G401 (cell line): ENCODE data around the gene TMEM135. TPM values are rescaled to one million over a fixed set of nuclear protein-coding genes. Genes with fewer than 3 reads are reported as not detected.
"Not testable (repeated sequence)": the region's sequence is repeated elsewhere in the genome, so short reads cannot be mapped to it uniquely, and the experiment has no call there.

Experiments used
- DNase-seq: peaks from one replicate; pipeline ENCODE4 v3.0.0-alpha.2; 2015; ENCODE audit warnings: low spot score
- in situ Hi-C: cut with HindIII; loops from 2 replicates; pipeline ENCODE4 v1.10.0; 2016; ENCODE audit warnings: low sequenced_read_pairs, mixed read lengths
- total RNA-seq: library from RNA; depleted of rRNA; stranded (reverse); fragments of >200 nt; shearing (Covaris generic); gene quantifications from 2 replicates; pipeline ENCODE4 v1.2.3, GENCODE V29; 2014

TMEM135 gene
- total RNA-seq, 1 experiment from 2014 or later = 83.3 TPM

DNA sequence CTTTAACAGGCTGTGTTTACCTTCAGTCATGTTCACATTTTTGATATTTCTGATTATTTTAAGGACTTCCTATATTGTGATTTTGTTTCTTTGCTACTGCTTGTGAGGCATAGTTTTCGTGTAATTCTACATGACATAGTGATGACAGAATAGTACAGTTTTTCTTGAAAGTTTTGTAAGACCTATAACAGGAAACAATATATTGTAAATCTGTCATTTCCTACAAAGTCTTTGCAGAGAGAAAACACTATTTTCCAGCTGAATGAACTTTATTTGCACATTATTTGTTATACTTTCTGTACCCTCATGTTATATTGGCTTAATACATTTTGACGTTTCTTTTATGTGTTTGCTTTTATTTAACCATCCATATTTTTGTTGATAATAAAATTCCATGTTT lies 191.1 kb downstream of the TMEM135 start:
- no peak for DNase-seq
- in situ Hi-C loops = no loop called here

DNA sequence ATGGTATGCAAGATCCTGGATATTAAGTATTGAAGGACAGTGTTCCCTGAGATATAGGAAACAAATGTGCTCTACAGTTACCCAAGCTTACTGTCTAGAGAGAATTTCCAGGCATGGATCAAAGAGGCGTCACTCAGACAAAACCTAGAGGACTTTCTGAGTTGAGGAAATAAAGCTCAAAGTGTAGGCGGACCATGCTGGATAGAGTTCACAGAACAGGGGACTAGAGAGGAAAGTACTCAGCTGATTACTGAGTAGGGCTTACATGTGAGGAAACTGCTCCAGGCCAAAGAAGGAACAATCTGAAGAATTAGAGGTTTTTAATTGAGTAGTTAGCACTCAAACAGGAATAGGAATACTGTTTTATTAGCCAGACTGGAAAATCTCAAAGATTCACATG lies 193.3 kb downstream of the TMEM135 start:
- in situ Hi-C loops = no loop called here
- DNase-seq = no peak

- in situ Hi-C loops = no loop called here
- DNase-seq = no peak
These were observed 194.6 kb downstream of the TMEM135 start for GRCh38 chr11:87232320-87232719.

DNA sequence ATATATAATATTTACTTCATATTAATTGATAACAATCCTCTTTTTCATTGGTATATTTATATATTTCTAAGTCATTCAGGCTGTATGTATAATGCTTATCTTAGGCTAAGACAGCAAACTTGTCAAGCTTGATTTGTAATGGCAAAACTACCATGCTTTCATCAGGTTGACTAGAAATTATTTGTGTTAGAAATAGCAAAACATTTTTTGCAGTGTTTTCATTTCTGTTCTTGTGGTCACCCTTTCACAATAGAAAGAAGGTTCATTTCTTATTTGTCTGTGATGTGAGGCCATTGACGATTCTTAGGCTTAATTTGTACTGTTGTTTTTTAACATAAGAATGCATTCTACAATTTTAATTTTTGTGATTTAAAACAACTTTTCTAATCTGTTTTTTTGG lies 197.6 kb downstream of the TMEM135 start:
- in situ Hi-C loops = no loop called here
- DNase-seq = no peak

- DNase-seq = no peak
- in situ Hi-C loops = no loop called here
These were observed 198.6 kb downstream of the TMEM135 start for GRCh38 chr11:87236368-87236767.

GRCh38 chr11:87239001-87239400 lies 201.3 kb downstream of the TMEM135 start:
- in situ Hi-C loops = no loop called here
- DNase-seq = no peak

- in situ Hi-C loops = no loop called here
- DNase-seq = no peak
These were observed 201.8 kb downstream of the TMEM135 start for GRCh38 chr11:87239531-87239930.

GRCh38 chr11:87251560-87251959 lies 213.8 kb downstream of the TMEM135 start:
- in situ Hi-C loops = no loop called here

DNA sequence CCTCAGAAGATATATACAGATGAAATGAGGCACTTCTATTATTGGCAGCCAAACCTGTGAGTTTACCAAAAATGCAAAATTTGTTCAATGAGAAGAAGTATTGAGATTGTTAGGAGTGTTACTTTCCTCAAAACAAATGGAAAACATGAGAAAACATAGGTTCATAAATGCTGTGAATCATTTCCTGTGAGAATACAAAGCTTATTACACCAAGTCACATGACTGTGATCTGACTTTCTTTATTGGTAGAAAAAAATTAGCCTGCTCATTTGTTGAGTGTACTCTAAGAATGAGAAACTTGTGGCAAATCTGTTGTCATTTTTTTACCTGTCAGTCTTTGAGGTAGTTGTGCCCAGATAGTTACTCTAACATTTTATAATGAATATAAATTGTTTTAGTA lies 215.1 kb downstream of the TMEM135 start:
- DNase-seq = no peak

More at GRCh38 chr11:87251560-87251959, 213.8 kb downstream of the TMEM135 start:
- DNase-seq = no peak

GRCh38 chr11:87254562-87254961 lies 216.8 kb downstream of the TMEM135 start:
- in situ Hi-C loops = no loop called here

More for the DNA sequence above, 215.1 kb downstream of the TMEM135 start:
- in situ Hi-C loops = no loop called here

GRCh38 chr11:87255589-87255988 lies 217.9 kb downstream of the TMEM135 start:
- in situ Hi-C loops = no loop called here
- no peak for DNase-seq

More at GRCh38 chr11:87254562-87254961, 216.8 kb downstream of the TMEM135 start:
- no peak for DNase-seq

DNA sequence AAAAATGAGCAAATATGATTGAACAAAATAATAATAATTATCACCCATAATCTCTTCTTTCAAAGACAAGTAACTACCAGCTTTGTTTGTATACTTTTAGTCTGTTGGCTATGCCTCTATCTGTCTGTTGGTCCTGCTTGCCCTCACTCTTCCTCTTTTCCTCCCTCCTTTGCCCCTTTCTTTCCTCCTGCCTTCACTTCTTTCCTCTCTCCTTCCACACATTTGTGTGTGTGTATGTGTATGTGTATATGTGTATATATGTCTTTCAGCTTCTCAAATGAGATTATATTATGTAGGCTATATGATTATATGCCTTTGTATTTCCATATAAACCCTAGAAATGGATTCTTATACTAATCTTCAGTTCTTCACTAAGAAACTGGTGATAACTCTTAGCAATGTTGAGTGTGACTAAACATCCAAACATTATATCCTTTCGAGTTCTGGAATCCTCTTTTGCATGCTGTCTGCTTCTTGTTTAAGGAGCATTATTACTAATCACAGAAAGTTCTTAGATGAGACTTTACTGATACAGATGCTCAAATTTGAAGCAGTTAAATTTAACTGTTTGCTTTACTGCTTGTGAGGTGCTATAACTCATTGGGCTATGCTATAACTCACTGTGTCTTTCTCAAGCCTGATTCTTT lies 219.1 kb downstream of the TMEM135 start:
- DNase-seq = no peak
- in situ Hi-C loops = no loop called here

GRCh38 chr11:87258171-87258833 lies 220.6 kb downstream of the TMEM135 start:
- in situ Hi-C loops = no loop called here
- DNase-seq = no peak

DNA sequence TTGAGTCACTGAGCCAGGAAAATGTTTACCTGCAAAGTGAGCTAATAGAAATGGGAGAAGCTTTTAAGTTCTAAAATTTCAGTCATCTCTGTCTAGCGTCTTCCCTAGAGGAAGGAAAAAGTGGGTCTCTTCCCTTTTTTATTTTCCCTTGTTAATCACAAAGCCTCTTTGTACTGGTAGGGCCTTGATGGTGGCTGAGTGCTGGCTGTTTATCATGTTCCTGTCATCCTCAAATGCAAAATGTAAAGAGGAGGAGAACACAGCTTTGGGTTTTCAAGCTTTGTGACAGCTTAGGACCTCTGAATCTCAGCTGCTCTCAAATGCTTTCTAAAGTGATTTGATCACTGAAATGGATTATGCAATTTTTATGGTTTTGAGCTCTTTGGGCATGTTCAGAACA lies 222.0 kb downstream of the TMEM135 start:
- DNase-seq = no peak
- in situ Hi-C loops = no loop called here

DNA sequence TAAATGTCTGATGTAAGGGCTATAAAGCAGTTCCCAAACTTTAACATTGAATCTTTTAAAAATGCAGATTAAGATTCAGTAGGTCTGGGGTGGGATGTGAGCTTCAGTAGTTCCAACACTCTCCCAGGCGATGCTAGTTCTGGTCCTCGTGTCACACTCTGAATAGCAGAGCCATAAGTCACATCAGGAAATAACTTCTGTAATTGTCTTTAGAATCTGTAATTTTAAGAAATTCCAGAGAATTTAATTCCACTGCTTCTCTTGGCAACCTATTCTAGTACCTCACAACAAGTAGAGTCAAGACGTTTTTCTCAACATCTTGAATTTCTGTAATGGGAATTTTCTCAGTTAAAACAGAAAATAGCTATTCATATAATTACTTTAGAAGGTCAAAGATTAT lies 223.1 kb downstream of the TMEM135 start:
- DNase-seq = no peak
- in situ Hi-C loops = no loop called here

DNA sequence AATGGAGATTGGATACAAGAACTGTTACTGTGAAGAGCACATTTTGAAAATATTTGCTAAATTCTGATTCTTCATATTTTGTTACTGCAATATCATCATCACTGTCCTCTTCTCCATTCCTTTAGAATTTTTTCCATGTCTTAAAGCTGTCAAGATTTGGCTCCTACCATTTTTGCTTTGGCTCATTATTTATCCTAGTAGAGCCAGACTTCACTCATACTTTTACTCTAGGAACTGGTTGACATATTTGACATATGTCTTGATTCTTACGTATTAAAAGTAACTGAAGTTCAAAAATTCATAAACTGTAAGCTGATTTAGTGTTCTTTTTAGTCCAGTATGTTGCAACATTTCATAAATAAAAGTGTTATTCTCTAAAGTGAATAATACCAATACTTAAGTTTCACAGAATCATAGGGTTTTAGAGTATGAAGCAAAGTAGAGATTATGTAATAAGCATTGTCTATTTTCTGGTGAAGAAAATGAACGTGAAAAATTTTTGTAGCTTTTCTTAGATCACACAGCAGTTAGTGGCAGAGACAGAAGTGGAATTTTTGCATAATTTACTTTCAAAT lies 225.6 kb downstream of the TMEM135 start:
- no peak for DNase-seq
- in situ Hi-C loops = no loop called here

- no peak for DNase-seq
- in situ Hi-C loops = no loop called here
These were observed 226.2 kb downstream of the TMEM135 start for GRCh38 chr11:87263979-87264378.

GRCh38 chr11:87265132-87265531 lies 227.4 kb downstream of the TMEM135 start:
- DNase-seq = no peak
- in situ Hi-C loops = no loop called here

DNA sequence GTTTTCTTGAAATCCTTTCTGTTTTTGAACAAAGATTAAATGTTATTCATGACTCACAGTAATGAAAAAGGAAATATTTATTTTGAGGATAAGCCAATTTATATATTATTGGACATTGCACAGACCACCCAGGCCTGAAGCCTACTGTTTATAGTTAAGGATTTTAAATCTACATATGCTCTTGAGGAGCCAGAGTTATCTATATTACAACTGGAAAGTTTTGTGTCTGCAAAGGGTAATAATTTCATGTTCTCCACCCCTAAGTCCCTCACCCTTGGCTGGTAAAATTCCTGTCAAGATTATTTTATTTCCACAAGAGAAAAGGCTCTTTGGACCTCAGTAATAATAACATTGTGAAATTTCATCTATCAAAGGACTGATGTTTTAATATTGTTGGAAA lies 228.2 kb downstream of the TMEM135 start:
- no peak for DNase-seq
- in situ Hi-C loops = no loop called here

DNA sequence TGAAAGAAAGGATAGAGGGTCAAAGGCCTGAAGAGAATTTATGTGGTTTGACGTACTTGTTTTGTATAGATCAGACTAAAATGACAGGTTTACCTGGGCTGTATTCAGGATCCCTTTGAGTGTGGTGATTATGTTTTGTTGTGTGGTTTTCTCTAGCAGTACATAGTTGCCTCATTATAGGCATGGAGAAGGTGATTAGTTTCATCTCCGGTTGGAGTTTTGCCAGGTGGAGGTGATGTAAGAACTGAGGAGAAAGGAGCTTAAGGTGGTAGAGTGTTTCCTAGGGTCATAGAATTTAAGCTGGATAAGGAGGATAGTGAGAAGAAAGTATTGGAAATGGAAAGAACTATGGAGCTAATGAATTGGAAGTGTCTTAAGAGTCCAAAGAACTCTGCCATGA lies 229.0 kb downstream of the TMEM135 start:
- in situ Hi-C loops = no loop called here
- no peak for DNase-seq

DNA sequence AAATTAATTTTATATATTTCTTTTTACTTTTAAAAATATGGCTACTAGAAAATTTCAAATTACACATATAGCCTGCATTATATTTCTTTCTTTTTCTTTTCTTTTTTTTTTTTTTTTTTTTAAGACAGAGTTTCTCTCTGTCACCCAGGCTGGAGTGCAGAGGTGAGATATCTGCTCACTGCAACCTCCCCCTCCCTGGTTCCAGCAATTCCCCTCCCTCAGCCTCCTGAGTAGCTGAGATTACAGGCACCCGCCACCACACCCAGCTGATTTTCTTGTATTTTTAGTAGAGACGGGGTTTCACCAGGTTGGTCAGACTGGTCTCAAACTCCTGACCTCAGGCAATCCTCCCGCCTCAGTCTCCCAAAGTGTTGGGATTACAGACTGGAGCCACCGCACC lies 234.2 kb downstream of the TMEM135 start:
- in situ Hi-C loops, DNase-seq: not testable (repeated sequence)
